Tibial nerve (tissue), 4 donors: Measurements from ENCODE around the gene ROR1. TPM values are rescaled to one million over a fixed set of nuclear protein-coding genes. Genes with fewer than 3 reads are reported as not detected.

Experiments
- DNase-seq, 2 donors: peaks; one replicate each; pipeline ENCODE4 v3.0.0-alpha.2; 2019; ENCODE audit warnings: low spot score in 2 of 2
- H3K27ac ChIP-seq, 4 donors: fragments of 200-600 bp; sonication (generic) in 3 of 4; one replicate each; pipeline ENCODE4 v1.5.1; 2017 to 2019; ENCODE audit warnings: mild to moderate bottlenecking in 1 of 4
- H3K27me3 ChIP-seq, 2 donors: fragments of 200-600 bp; sonication (generic) in 1 of 2; one replicate each; pipeline versions ENCODE4 v1.5.1 to v1.6.0; 2017 to 2019
- H3K36me3 ChIP-seq, 3 donors: fragments of 200-600 bp; sonication (generic); one replicate each; pipeline ENCODE4 v1.5.1; 2018 to 2019
- H3K4me1 ChIP-seq, 4 donors: fragments of 200-600 bp; sonication (generic) in 3 of 4; one replicate each; pipeline ENCODE4 v1.5.1; 2017 to 2019
- H3K4me3 ChIP-seq, 4 donors: fragments of 200-600 bp; sonication (generic) in 3 of 4; one replicate each; pipeline ENCODE4 v1.5.1; 2017 to 2019; ENCODE audit warnings: mild to moderate bottlenecking in 1 of 4, moderate library complexity in 1 of 4
- H3K9me3 ChIP-seq, 4 donors: fragments of 200-600 bp; sonication (generic) in 3 of 4; one replicate each; pipeline ENCODE4 v1.5.1; 2017 to 2019
- CTCF ChIP-seq, 5 experiments: fragments of 200-600 bp in 3 of 5; fragments of 450-650 bp in 2 of 5; sonication (generic) in 3 of 5; IDR thresholded peaks; one replicate each; pipeline ENCODE4 v1.5.1; 2016 to 2019; ENCODE audit warnings: antibody characterized with exemption in 5 of 5, mild to moderate bottlenecking in 3 of 5, moderate library complexity in 2 of 5
- EP300 ChIP-seq, 2 donors: sonication (generic); formaldehyde crosslinking; IDR thresholded peaks; one replicate each; pipeline ENCODE4 v1.6.1; 2017; ENCODE audit warnings: antibody characterized with exemption in 2 of 2, mild to moderate bottlenecking in 1 of 2
- POLR2A ChIP-seq, 2 donors: fragments of 450-650 bp; IDR thresholded peaks; one replicate each; pipeline ENCODE4 v1.6.1; 2017; ENCODE audit warnings: antibody characterized with exemption in 2 of 2, mild to moderate bottlenecking in 2 of 2, moderate library complexity in 2 of 2
- WGBS, 2 donors: methylation state at CpG; one replicate each; pipeline ENCODE4 v1.1.5; 2018; 5-methylcytosine and 5-hydroxymethylcytosine counted together
- total RNA-seq, 4 donors: library from RNA; depleted of rRNA; stranded (reverse); fragments of >200 nt; gene quantifications; one replicate each; pipeline ENCODE4 v1.1.0, GENCODE V29; 2016

ROR1 gene
- total RNA-seq, 4 donors from 2014 or later: 10.5 to 47.7 (median 43.7) TPM

- WGBS, 2 donors: 94 to 100% methylated on average over 1 of the region's 1 CpG
- DNase-seq: no peak
- H3K27ac ChIP-seq: no peak overlapping the region
- peaks cover 0 to 38% (median 8%) of the 10 kb centered on the region in 4 donors for H3K4me1 ChIP-seq
- no peaks in the 10 kb centered on the region for H3K9me3 ChIP-seq
- no peak overlapping the region for H3K4me3 ChIP-seq
- H3K36me3 ChIP-seq: no peaks in the 10 kb centered on the region
- no peaks in the 10 kb centered on the region for H3K27me3 ChIP-seq
- TF ChIP-seq POLR2A (IDR thresholded peaks at IDR 0.05) (no peak), EP300 (IDR thresholded peaks at IDR 0.05) (no peak), CTCF (IDR thresholded peaks at IDR 0.05) (no peak)
These were observed 97.6 kb downstream of the ROR1 start for GRCh38 chr1:63871463-63871862.

GRCh38 chr1:63873751-63874150 lies 99.9 kb downstream of the ROR1 start:
- H3K4me3 ChIP-seq: no peak overlapping the region
- H3K4me1 ChIP-seq: peaks cover 0 to 33% (median 10%) of the 10 kb centered on the region in 4 donors
- DNase-seq: no peak
- no peaks in the 10 kb centered on the region for H3K36me3 ChIP-seq
- H3K9me3 ChIP-seq: no peaks in the 10 kb centered on the region
- 67 to 76% methylated on average over 3 of the region's 3 CpGs for WGBS, 2 donors
- no peaks in the 10 kb centered on the region for H3K27me3 ChIP-seq
- H3K27ac ChIP-seq: no peak overlapping the region
- TF ChIP-seq CTCF (IDR thresholded peaks at IDR 0.05) (no peak), POLR2A (IDR thresholded peaks at IDR 0.05) (no peak), EP300 (IDR thresholded peaks at IDR 0.05) (no peak)

- 36 to 48% methylated on average over 1 of the region's 1 CpG for WGBS, 2 donors
- peaks cover 0 to 39% (median 10%) of the 10 kb centered on the region in 4 donors for H3K4me1 ChIP-seq
- no peaks in the 10 kb centered on the region for H3K9me3 ChIP-seq
- no peaks in the 10 kb centered on the region for H3K36me3 ChIP-seq
- H3K27ac ChIP-seq: no peak overlapping the region
- H3K27me3 ChIP-seq: no peaks in the 10 kb centered on the region
- TF ChIP-seq CTCF (IDR thresholded peaks at IDR 0.05) (no peak), EP300 (IDR thresholded peaks at IDR 0.05) (no peak), POLR2A (IDR thresholded peaks at IDR 0.05) (no peak)
- H3K4me3 ChIP-seq: no peak overlapping the region
- DNase-seq: no peak
These were observed 100.6 kb downstream of the ROR1 start for GRCh38 chr1:63874278-63874880.

GRCh38 chr1:63875636-63876035 lies 101.8 kb downstream of the ROR1 start:
- Histone ChIP-seq H3K27ac (no peak overlapping the region), H3K4me1 (peaks cover 0 to 41% (median 10%) of the 10 kb centered on the region in 4 donors), H3K4me3 (no peak overlapping the region), H3K27me3 (no peaks in the 10 kb centered on the region), H3K9me3 (no peaks in the 10 kb centered on the region), H3K36me3 (no peaks in the 10 kb centered on the region)
- no peak for DNase-seq
- TF ChIP-seq EP300 (IDR thresholded peaks at IDR 0.05): no peak
- no peak for TF ChIP-seq POLR2A (IDR thresholded peaks at IDR 0.05)
- TF ChIP-seq CTCF (IDR thresholded peaks at IDR 0.05): no peak

- Histone ChIP-seq H3K4me3 (no peak overlapping the region), H3K9me3 (no peaks in the 10 kb centered on the region), H3K4me1 (peaks cover 0 to 48% (median 10%) of the 10 kb centered on the region in 4 donors), H3K36me3 (no peaks in the 10 kb centered on the region), H3K27ac (no peak overlapping the region), H3K27me3 (no peaks in the 10 kb centered on the region)
- DNase-seq: no peak
- TF ChIP-seq EP300 (IDR thresholded peaks at IDR 0.05): no peak
- no peak for TF ChIP-seq CTCF (IDR thresholded peaks at IDR 0.05)
- no peak for TF ChIP-seq POLR2A (IDR thresholded peaks at IDR 0.05)
- WGBS, 2 donors: 71% methylated on average over 8 of the region's 8 CpGs
These were observed 103.4 kb downstream of the ROR1 start for GRCh38 chr1:63877021-63877767.
